ENCODE data around the gene FAAP20. TPM values are rescaled to one million over a fixed set of nuclear protein-coding genes. Genes with fewer than 3 reads are reported as not detected.

FAAP20 gene
- total and polyA plus RNA-seq, 2 experiments from 2014 or later: 79.1 to 167 TPM

DNA sequence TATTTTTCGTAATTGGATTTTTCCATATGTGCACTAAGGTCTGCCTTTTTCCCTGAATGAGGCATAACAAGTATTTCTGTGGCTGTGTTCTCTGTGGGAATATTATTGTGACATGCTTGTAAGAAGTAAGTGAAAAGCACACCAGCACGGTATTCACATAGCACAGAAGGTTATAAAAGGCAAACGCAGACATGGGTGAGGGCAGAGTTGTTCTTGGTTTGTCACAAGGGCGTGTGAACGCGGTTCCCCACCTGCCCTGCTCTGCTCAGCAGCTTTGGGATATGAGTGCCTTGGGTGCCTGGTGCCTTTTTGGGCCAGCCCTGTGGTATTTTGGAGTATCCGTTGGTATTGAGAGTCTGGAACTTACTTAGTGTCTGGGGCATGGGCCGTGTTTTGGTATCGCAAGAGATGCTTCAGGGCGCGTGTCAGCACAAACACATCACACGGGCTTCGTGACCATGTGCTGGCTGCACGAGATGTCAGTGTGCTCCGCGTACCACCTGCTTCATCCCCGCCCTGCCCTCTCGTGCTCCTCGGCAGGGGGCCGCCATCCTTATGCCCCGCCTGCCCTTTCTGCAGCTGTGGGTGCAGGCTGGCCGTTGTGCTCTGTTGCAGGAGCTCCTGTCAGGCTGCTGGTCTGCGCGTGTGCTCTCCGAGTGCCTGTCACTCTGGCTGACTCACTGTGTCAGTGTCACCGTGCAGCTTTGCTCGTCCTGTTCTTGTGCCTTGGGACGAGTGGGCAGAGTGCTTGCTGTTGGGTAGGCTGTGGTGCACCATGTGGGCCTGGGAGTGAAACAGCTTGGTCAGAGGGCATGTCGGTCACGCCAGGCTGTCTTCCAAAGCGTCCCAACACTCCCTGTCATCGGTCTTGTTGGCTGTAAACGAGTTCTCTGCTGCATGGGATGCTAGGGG lies 48.5 kb upstream of the FAAP20 start:
- Mint-ChIP-seq H3K27ac (no peak overlapping the region; the same call in 1 of the 2 replicates), H3K4me3 (no peak overlapping the region), H3K27me3 (ENCODE audit: insufficient read depth, low read depth, poor library complexity) (peaks cover 20% of the 10 kb centered on the region), H3K9me3 (no peaks in the 10 kb centered on the region; the same call in 2 of the 3 replicates), H3K36me3 (ENCODE audit: low read depth) (peaks cover 23% of the 10 kb centered on the region), H3K4me1 (peaks cover 51% of the 10 kb centered on the region)
- DNase-seq (ENCODE audit: low spot score) (no peak), ATAC-seq (no peak)
- H3F3A ChIP-seq (replicated peaks; ENCODE audit: low read depth): peaks cover 12% of the 10 kb centered on the region
- H3K4me1 ChIP-seq (ENCODE audit: insufficient read depth): peaks cover 18% of the 10 kb centered on the region
- no peaks in the 10 kb centered on the region for H3K27me3 ChIP-seq (ENCODE audit: insufficient read depth)
- H3K79me2 ChIP-seq (replicated peaks; ENCODE audit: insufficient read depth): peaks cover 97% of the 10 kb centered on the region
- H3K9me2 ChIP-seq (ENCODE audit: insufficient read depth): no peaks in the 10 kb centered on the region
- peaks cover 61% of the 10 kb centered on the region for H4K20me1 ChIP-seq (replicated peaks; ENCODE audit: insufficient read depth)
- no peak overlapping the region for H3K4me2 ChIP-seq
- H3K4me3 ChIP-seq: no peak overlapping the region
- no peak for TF ChIP-seq STAT1 (IDR thresholded peaks at IDR 0.05; ENCODE audit: unreplicated experiment)
- TF ChIP-seq, protein P1, sequence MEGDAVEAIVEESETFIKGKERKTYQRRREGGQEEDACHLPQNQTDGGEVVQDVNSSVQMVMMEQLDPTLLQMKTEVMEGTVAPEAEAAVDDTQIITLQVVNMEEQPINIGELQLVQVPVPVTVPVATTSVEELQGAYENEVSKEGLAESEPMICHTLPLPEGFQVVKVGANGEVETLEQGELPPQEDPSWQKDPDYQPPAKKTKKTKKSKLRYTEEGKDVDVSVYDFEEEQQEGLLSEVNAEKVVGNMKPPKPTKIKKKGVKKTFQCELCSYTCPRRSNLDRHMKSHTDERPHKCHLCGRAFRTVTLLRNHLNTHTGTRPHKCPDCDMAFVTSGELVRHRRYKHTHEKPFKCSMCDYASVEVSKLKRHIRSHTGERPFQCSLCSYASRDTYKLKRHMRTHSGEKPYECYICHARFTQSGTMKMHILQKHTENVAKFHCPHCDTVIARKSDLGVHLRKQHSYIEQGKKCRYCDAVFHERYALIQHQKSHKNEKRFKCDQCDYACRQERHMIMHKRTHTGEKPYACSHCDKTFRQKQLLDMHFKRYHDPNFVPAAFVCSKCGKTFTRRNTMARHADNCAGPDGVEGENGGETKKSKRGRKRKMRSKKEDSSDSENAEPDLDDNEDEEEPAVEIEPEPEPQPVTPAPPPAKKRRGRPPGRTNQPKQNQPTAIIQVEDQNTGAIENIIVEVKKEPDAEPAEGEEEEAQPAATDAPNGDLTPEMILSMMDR (conservative IDR thresholded peaks at IDR 0.05; ENCODE audit: low read depth in 2 of 2): no peak
- no peak for TF ChIP-seq CREB1 (CRISPR knock-in tag; IDR thresholded peaks at IDR 0.05; ENCODE audit: low read depth)
- no peak for TF ChIP-seq ZNF114 (CRISPR knock-in tag; IDR thresholded peaks at IDR 0.05)
- no peak for TF ChIP-seq NANOG (IDR thresholded peaks at IDR 0.05; ENCODE audit: borderline replicate concordance)
- TF ChIP-seq POLR2AphosphoS5 (IDR thresholded peaks at IDR 0.05; ENCODE audit: low read depth): no peak
- no peak for TF ChIP-seq JUNB (IDR thresholded peaks at IDR 0.05; ENCODE audit: unreplicated experiment)
- TF ChIP-seq ZNF331 (CRISPR knock-in tag; IDR thresholded peaks at IDR 0.05; ENCODE audit: low read depth): no peak
- no peak for TF ChIP-seq EZH2phosphoT487 (IDR thresholded peaks at IDR 0.05; ENCODE audit: unreplicated experiment)
- TF ChIP-seq EZH2 (IDR thresholded peaks at IDR 0.05; ENCODE audit: low read depth, unreplicated experiment): no peak
- TF ChIP-seq, protein P2, sequence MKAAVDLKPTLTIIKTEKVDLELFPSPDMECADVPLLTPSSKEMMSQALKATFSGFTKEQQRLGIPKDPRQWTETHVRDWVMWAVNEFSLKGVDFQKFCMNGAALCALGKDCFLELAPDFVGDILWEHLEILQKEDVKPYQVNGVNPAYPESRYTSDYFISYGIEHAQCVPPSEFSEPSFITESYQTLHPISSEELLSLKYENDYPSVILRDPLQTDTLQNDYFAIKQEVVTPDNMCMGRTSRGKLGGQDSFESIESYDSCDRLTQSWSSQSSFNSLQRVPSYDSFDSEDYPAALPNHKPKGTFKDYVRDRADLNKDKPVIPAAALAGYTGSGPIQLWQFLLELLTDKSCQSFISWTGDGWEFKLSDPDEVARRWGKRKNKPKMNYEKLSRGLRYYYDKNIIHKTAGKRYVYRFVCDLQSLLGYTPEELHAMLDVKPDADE (IDR thresholded peaks at IDR 0.05): no peak
- TF ChIP-seq, protein P3, sequence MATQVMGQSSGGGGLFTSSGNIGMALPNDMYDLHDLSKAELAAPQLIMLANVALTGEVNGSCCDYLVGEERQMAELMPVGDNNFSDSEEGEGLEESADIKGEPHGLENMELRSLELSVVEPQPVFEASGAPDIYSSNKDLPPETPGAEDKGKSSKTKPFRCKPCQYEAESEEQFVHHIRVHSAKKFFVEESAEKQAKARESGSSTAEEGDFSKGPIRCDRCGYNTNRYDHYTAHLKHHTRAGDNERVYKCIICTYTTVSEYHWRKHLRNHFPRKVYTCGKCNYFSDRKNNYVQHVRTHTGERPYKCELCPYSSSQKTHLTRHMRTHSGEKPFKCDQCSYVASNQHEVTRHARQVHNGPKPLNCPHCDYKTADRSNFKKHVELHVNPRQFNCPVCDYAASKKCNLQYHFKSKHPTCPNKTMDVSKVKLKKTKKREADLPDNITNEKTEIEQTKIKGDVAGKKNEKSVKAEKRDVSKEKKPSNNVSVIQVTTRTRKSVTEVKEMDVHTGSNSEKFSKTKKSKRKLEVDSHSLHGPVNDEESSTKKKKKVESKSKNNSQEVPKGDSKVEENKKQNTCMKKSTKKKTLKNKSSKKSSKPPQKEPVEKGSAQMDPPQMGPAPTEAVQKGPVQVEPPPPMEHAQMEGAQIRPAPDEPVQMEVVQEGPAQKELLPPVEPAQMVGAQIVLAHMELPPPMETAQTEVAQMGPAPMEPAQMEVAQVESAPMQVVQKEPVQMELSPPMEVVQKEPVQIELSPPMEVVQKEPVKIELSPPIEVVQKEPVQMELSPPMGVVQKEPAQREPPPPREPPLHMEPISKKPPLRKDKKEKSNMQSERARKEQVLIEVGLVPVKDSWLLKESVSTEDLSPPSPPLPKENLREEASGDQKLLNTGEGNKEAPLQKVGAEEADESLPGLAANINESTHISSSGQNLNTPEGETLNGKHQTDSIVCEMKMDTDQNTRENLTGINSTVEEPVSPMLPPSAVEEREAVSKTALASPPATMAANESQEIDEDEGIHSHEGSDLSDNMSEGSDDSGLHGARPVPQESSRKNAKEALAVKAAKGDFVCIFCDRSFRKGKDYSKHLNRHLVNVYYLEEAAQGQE (IDR thresholded peaks at IDR 0.05; ENCODE audit: unreplicated experiment): no peak
- TF ChIP-seq, protein P4, sequence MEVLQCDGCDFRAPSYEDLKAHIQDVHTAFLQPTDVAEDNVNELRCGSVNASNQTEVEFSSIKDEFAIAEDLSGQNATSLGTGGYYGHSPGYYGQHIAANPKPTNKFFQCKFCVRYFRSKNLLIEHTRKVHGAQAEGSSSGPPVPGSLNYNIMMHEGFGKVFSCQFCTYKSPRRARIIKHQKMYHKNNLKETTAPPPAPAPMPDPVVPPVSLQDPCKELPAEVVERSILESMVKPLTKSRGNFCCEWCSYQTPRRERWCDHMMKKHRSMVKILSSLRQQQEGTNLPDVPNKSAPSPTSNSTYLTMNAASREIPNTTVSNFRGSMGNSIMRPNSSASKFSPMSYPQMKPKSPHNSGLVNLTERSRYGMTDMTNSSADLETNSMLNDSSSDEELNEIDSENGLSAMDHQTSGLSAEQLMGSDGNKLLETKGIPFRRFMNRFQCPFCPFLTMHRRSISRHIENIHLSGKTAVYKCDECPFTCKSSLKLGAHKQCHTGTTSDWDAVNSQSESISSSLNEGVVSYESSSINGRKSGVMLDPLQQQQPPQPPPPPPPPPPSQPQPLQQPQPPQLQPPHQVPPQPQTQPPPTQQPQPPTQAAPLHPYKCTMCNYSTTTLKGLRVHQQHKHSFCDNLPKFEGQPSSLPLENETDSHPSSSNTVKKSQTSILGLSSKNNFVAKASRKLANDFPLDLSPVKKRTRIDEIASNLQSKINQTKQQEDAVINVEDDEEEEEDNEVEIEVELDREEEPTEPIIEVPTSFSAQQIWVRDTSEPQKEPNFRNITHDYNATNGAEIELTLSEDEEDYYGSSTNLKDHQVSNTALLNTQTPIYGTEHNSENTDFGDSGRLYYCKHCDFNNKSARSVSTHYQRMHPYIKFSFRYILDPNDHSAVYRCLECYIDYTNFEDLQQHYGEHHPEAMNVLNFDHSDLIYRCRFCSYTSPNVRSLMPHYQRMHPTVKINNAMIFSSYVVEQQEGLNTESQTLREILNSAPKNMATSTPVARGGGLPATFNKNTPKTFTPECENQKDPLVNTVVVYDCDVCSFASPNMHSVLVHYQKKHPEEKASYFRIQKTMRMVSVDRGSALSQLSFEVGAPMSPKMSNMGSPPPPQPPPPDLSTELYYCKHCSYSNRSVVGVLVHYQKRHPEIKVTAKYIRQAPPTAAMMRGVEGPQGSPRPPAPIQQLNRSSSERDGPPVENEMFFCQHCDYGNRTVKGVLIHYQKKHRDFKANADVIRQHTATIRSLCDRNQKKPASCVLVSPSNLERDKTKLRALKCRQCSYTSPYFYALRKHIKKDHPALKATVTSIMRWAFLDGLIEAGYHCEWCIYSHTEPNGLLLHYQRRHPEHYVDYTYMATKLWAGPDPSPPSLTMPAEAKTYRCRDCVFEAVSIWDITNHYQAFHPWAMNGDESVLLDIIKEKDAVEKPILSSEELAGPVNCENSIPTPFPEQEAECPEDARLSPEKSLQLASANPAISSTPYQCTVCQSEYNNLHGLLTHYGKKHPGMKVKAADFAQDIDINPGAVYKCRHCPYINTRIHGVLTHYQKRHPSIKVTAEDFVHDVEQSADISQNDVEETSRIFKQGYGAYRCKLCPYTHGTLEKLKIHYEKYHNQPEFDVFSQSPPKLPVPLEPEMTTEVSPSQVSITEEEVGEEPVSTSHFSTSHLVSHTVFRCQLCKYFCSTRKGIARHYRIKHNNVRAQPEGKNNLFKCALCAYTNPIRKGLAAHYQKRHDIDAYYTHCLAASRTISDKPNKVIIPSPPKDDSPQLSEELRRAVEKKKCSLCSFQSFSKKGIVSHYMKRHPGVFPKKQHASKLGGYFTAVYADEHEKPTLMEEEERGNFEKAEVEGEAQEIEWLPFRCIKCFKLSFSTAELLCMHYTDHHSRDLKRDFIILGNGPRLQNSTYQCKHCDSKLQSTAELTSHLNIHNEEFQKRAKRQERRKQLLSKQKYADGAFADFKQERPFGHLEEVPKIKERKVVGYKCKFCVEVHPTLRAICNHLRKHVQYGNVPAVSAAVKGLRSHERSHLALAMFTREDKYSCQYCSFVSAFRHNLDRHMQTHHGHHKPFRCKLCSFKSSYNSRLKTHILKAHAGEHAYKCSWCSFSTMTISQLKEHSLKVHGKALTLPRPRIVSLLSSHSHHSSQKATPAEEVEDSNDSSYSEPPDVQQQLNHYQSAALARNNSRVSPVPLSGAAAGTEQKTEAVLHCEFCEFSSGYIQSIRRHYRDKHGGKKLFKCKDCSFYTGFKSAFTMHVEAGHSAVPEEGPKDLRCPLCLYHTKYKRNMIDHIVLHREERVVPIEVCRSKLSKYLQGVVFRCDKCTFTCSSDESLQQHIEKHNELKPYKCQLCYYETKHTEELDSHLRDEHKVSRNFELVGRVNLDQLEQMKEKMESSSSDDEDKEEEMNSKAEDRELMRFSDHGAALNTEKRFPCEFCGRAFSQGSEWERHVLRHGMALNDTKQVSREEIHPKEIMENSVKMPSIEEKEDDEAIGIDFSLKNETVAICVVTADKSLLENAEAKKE (CRISPR knock-in tag; IDR thresholded peaks at IDR 0.05): no peak
- H3K36me3 ChIP-seq (ENCODE audit: insufficient read depth): no peaks in the 10 kb centered on the region; the same call in 1 of the 2 replicates
- H3K27ac ChIP-seq (ENCODE audit: low read depth): peak overlapping the region; percentile 63; the same call in 1 of the 2 replicates
- no peak overlapping the region for H2AFZ ChIP-seq
